Thyroid gland (tissue), 4 donors: ENCODE results near the gene FARS2. TPM values are rescaled to one million over a fixed set of nuclear protein-coding genes. Genes with fewer than 3 reads are reported as not detected.

Source experiments
- DNase-seq, 2 donors: peaks; one replicate each; pipeline ENCODE4 v3.0.0-alpha.2; 2019
- H3K27ac ChIP-seq, 3 donors: fragments of 200-600 bp; sonication (generic); 1 replicate in 2 of 3; 2 replicates in 1 of 3; pipeline ENCODE4 v1.5.1; 2016 to 2019; ENCODE audit warnings: mild to moderate bottlenecking in 1 of 3, moderate library complexity in 1 of 3
- H3K27me3 ChIP-seq: fragments of 200-600 bp; sonication (generic); one replicate; pipeline ENCODE4 v1.5.1; 2019
- H3K36me3 ChIP-seq, 2 donors: fragments of 200-600 bp; sonication (generic); one replicate each; pipeline ENCODE4 v1.5.1; 2016 to 2019
- H3K4me1 ChIP-seq, 2 donors: fragments of 200-600 bp; sonication (generic); one replicate each; pipeline ENCODE4 v1.5.1; 2017 to 2019
- H3K4me3 ChIP-seq, 3 donors: fragments of 200-600 bp; sonication (generic); replicated peaks in 1 of 3; 1 replicate in 2 of 3; 2 replicates in 1 of 3; pipeline ENCODE4 v1.5.1; 2016; ENCODE audit warnings: mild to moderate bottlenecking in 1 of 3
- H3K9me3 ChIP-seq: fragments of 200-600 bp; sonication (generic); one replicate; pipeline ENCODE4 v1.5.1; 2017
- CTCF ChIP-seq, 6 experiments: fragments of 200-600 bp in 3 of 6; fragments of 450-650 bp in 3 of 6; sonication (generic) in 3 of 6; IDR thresholded peaks; one replicate each; pipeline ENCODE4 v1.5.1; 2016 to 2019; ENCODE audit warnings: antibody characterized with exemption in 6 of 6, mild to moderate bottlenecking in 2 of 6, inconsistent platforms in 1 of 6, moderate library complexity in 1 of 6
- POLR2A ChIP-seq, 2 donors: fragments of 450-650 bp; IDR thresholded peaks; one replicate each; pipeline ENCODE4 v1.6.1; 2017; ENCODE audit warnings: antibody characterized with exemption in 2 of 2, mild to moderate bottlenecking in 2 of 2, moderate library complexity in 1 of 2
- WGBS, 2 donors: methylation state at CpG; one replicate each; pipeline ENCODE4 v1.1.5; 2017; 5-methylcytosine and 5-hydroxymethylcytosine counted together
- intact Hi-C: fragments of 100-400 bp; cut with DNase I; formaldehyde crosslinking; loops from one replicate; pipeline ENCODE4 v1.15.1; 2023
- total RNA-seq, 4 donors: library from RNA; depleted of rRNA; stranded (reverse); fragments of >200 nt; gene quantifications; one replicate each; pipeline ENCODE4 v1.2.3, GENCODE V29; 2016

The FARS2 gene
- total RNA-seq, 4 donors from 2014 or later, result 27.4 to 47.1 (median 34.2) TPM

DNA sequence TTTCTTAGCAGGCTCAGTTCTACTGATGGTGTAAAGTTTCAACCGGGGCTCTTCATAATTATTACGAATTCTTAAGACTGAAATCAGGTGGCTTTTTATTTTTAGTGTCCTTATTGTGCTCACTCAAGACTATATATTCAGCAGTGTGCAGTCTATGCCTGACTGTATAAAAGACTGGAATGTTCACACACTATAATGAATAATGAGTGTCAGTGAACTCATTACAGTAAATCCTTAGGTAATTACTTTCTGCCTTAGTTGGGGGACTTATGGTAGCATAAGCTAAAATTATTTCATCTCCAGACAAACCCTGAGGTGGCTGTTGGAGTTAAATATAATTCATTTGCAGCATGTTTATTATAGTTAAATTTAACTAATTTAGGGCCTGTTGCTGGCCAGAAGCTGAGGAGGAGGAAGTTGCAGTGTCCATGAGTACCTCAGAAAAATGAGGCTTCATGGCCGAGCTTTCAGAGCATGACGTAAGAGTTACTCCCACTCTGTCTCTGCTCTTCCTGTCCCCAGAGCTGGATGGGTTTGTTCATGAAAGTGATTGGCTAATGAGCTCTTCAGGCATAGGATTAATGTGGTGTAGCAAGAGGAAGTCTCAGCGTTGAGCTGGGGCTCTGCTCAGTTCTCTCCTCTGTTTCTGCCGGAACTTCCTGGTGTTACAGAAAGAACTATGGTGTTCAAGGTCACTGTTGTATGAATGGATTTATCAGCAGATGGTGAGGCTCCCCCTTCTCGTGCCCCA lies 409.7 kb downstream of the FARS2 start:
- 80 to 84% methylated on average over 7 of the region's 7 CpGs for WGBS, 2 donors
- Histone ChIP-seq H3K4me1 (peaks cover 9 to 12% of the 10 kb centered on the region in 2 donors), H3K27ac (no peak overlapping the region), H3K36me3 (no peaks in the 10 kb centered on the region), H3K9me3 (no peaks in the 10 kb centered on the region), H3K4me3 (no peak overlapping the region), H3K27me3 (no peaks in the 10 kb centered on the region)
- TF ChIP-seq POLR2A (IDR thresholded peaks at IDR 0.05), result no peak
- intact Hi-C loops, result no loop called here
- no peak for DNase-seq

- Histone ChIP-seq H3K9me3 (no peaks in the 10 kb centered on the region), H3K4me3 (no peak overlapping the region), H3K4me1 (peaks cover 17 to 18% of the 10 kb centered on the region in 2 donors), H3K27ac (no peak overlapping the region), H3K36me3 (no peaks in the 10 kb centered on the region), H3K27me3 (no peaks in the 10 kb centered on the region)
- WGBS, 2 donors, result 92 to 94% methylated on average over 22 of the region's 22 CpGs
- intact Hi-C loops, result no loop called here
- TF ChIP-seq CTCF (IDR thresholded peaks at IDR 0.05), result no peak
- no peak for TF ChIP-seq POLR2A (IDR thresholded peaks at IDR 0.05)
- no peak for DNase-seq
Measured at GRCh38 chr6:5671601-5672559, 410.6 kb downstream of the FARS2 start.

DNA sequence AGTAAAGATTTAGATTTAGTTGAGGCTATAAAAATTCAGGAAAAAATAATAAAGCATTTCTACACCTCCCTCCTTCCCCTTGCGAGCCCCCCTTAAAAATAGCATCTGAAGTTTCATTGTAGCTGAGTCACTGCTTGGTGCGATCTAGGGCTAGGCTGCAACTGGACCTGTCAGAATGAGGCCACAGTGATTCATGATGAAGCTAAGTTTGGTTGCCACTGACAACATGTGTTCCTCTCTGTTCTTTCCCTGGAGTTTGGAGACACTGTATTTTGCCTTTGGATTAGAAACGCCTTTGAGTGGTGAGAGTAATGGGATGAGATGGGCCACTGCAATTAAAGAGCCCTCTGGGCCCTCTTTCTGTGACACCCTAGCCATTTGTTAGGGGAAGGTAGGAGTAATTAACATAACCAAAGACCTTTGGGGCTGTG lies 411.3 kb downstream of the FARS2 start:
- DNase-seq, result no peak
- H3K27ac ChIP-seq, result no peak overlapping the region
- TF ChIP-seq POLR2A (IDR thresholded peaks at IDR 0.05), result no peak
- TF ChIP-seq CTCF (IDR thresholded peaks at IDR 0.05), result no peak

GRCh38 chr6:5673019-5673790 lies 411.9 kb downstream of the FARS2 start:
- TF ChIP-seq POLR2A (IDR thresholded peaks at IDR 0.05) (no peak), CTCF (IDR thresholded peaks at IDR 0.05) (no peak)
- Histone ChIP-seq H3K4me3 (no peak overlapping the region), H3K27ac (no peak overlapping the region), H3K27me3 (no peaks in the 10 kb centered on the region), H3K9me3 (no peaks in the 10 kb centered on the region), H3K36me3 (no peaks in the 10 kb centered on the region), H3K4me1 (peaks cover 26% of the 10 kb centered on the region in 2 donors)
- WGBS, 2 donors, result 88 to 90% methylated on average over 13 of the region's 13 CpGs
- intact Hi-C loops, result no loop called here
- DNase-seq, result no peak

More for the DNA sequence above, 411.3 kb downstream of the FARS2 start:
- WGBS, 2 donors, result 73 to 91% methylated on average over 3 of the region's 3 CpGs
- no peaks in the 10 kb centered on the region for H3K9me3 ChIP-seq
- no peak overlapping the region for H3K4me3 ChIP-seq
- no peaks in the 10 kb centered on the region for H3K36me3 ChIP-seq
- peaks cover 22 to 25% of the 10 kb centered on the region in 2 donors for H3K4me1 ChIP-seq
- H3K27me3 ChIP-seq, result no peaks in the 10 kb centered on the region
- intact Hi-C loops, result no loop called here

- DNase-seq, result no peak
- WGBS, 2 donors, result 80 to 85% methylated on average over 3 of the region's 3 CpGs
- Histone ChIP-seq H3K27me3 (no peaks in the 10 kb centered on the region), H3K4me1 (peaks cover 26% of the 10 kb centered on the region in 2 donors), H3K4me3 (no peak overlapping the region), H3K9me3 (no peaks in the 10 kb centered on the region), H3K27ac (no peak overlapping the region), H3K36me3 (no peaks in the 10 kb centered on the region)
- intact Hi-C loops, result no loop called here
- TF ChIP-seq CTCF (IDR thresholded peaks at IDR 0.05) (no peak), POLR2A (IDR thresholded peaks at IDR 0.05) (no peak)
Measured at GRCh38 chr6:5674141-5674540, 412.8 kb downstream of the FARS2 start.
